Left renal cortex interstitium (tissue), 4 donors: ENCODE data around the gene TMEM213. TPM values are rescaled to one million over a fixed set of nuclear protein-coding genes. Genes with fewer than 3 reads are reported as not detected.
"Not testable (repeated sequence)": the region's sequence is repeated elsewhere in the genome, so short reads cannot be mapped to it uniquely, and the experiment has no call there.

Source experiments
- DNase-seq, 4 donors: peaks; one replicate each; pipeline ENCODE4 v3.0.0-alpha.2; 2013; ENCODE audit warnings: low read depth in 4 of 4, low spot score in 2 of 4, missing footprints in 1 of 4
- polyA plus RNA-seq, 4 donors: library from polyadenylated mRNA; unstranded; fragments of 120-200 nt; gene quantifications; one replicate each; pipeline ENCODE4 v1.2.1, GENCODE V29; 2013; ENCODE audit not compliant: insufficient read length in 4 of 4

The TMEM213 gene
- polyA plus RNA-seq, 4 donors: 43.2 to 49.2 (median 44.1) TPM

DNA sequence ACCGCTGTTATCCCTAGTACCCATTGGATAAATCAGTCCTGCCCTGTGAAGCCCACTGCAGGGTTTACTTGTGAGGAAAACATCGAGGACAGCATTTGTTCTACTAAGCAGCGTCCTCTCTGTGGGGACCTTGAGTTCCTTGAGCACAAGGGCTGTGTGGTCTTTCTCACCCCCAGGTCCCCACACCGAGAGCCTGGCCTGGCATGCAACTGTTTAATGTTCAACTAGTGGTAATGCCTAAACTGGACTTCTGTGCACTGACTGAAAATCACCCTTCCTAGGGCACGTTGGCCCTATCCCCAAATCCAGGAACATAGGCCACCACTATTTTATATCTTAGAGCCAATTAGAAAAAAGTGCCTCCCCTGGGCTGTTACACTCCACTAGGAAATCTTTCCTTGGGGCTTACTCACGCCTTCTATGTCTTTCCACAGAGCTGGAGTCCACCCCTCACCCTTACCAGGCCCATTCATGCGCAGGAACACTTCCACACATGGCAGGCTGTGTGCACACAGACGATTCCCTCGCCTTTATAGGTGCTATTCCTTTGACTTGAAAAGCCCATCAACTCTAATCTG is 1.7 kb upstream of the TMEM213 start:
- no peak for DNase-seq

GRCh38 chr7:138797046-138797445 is 748 bp upstream of the TMEM213 start:
- not testable (repeated sequence) for DNase-seq

- no peak for DNase-seq
Measured at GRCh38 chr7:138798836-138799235, 1.0 kb downstream of the TMEM213 start.

- peak in 2 of 4 donors; percentile 8 to 32 for DNase-seq
Measured at GRCh38 chr7:138799336-138800000, 1.7 kb downstream of the TMEM213 start.

- DNase-seq: no peak
Measured at GRCh38 chr7:138801256-138801655, 3.5 kb downstream of the TMEM213 start.

- no peak for DNase-seq
Measured at GRCh38 chr7:138802706-138803105, 4.9 kb downstream of the TMEM213 start.

GRCh38 chr7:138804618-138805017 is 6.8 kb downstream of the TMEM213 start:
- DNase-seq: no peak

- DNase-seq: no peak
Measured at GRCh38 chr7:138809346-138809745, 11.6 kb downstream of the TMEM213 start.

DNA sequence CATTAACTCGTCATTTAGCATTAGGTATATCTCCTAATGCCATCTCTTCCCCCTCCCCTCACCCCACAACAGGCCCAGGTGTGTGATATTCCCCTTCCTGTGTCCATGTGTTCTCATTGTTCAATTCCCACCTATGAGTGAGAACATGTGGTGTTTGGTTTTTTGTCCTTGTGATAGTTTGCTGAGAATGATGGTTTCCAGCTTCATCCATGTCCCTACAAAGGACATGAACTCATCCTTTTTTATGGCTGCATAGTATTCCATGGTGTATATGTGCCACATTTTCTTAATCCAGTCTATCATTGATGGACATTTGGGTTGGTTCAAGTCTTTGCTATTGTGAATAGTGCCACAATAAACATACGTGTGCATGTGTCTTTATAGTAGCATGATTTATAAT is 13.5 kb downstream of the TMEM213 start:
- DNase-seq: not testable (repeated sequence)

- no peak for DNase-seq
Measured at GRCh38 chr7:138813945-138814344, 16.2 kb downstream of the TMEM213 start.

GRCh38 chr7:138814816-138815332 is 17.1 kb downstream of the TMEM213 start:
- DNase-seq: no peak

GRCh38 chr7:138816650-138817049 is 18.9 kb downstream of the TMEM213 start:
- DNase-seq: no peak

DNA sequence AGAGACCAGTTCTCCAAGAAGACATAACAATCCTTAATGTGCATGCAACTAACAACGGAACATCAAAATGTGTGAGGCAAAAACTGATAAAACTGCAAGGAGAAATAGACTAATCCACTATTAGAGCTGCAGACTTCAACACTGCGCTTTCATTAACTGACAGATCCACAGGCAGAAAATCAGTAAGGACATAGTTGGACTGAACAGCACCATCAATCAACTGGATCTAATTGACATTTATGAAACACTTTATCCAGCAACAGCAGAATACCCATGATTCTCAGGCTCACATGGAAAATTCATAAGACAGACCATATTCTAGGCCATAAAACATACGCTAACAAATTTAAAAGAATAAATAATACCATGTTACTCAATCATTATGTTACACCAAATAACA is 21.8 kb downstream of the TMEM213 start:
- DNase-seq: no peak

DNA sequence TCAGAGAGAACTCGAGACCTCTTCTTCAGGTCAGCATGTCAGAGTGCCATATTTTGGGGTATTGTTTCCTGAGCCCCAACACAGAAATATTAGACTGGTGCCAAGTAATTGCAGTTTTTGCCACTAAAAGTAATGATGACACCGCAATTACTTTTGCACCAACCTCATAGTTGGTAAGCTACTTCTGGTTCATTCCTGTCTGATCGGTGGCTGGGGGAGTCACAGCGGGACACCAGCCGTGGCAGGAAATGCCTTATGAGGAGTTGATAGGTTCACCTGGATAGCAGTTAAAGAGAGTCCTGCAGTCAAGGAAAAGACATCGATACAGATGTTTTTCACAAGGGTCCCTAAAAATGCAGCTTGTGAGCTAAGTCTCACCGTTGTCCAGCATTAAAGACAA is 24.1 kb downstream of the TMEM213 start:
- DNase-seq: no peak

GRCh38 chr7:138822867-138823535 is 25.2 kb downstream of the TMEM213 start:
- DNase-seq: no peak

- DNase-seq: no peak
Measured at GRCh38 chr7:138825049-138825721, 27.4 kb downstream of the TMEM213 start.

DNA sequence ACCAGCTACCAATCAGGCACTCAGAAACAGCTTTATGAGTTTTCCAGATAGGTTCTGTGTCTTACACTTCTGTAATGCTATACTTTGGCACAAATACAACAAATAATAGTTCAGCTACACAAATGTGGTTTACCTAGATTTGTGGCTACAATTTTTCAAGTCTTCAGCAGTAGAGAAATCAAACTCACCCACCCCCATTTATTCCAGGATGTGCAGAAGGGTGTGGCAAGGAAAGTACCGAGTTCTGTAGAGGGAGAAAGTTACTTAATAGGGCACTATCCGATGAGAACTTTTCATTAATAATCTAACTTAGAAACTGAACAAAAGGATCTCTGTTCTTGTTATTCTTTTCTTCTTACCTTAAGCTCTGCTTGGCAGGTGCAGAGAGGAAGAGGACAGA is 30.5 kb downstream of the TMEM213 start:
- DNase-seq: no peak

- DNase-seq: no peak
Measured at GRCh38 chr7:138829335-138829734, 31.5 kb downstream of the TMEM213 start.

- DNase-seq: no peak
Measured at GRCh38 chr7:138832966-138833365, 35.2 kb downstream of the TMEM213 start.

GRCh38 chr7:138833596-138833995 is 35.8 kb downstream of the TMEM213 start:
- no peak for DNase-seq

DNA sequence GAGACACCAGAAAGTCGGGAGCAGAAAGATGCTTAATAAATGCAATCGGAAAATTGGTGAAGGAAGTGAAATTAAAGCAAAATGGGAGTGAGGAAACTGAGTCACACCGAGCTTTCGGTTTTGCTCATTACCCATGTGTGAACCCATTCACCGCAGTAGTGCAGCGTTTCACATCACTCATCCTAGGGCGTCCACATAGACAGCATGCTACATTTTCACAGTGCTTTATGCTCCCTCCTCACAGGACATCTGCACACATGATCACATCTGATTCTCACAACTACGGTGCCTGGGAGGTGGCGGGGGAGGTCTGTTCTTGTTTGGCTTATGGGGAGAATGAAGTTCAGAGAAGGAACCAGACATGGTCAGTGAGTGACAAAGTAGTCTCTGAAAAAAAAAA is 36.8 kb downstream of the TMEM213 start:
- DNase-seq: no peak
